Measurements from ENCODE around the gene ADAM23. TPM values are rescaled to one million over a fixed set of nuclear protein-coding genes. Genes with fewer than 3 reads are reported as not detected.

The ADAM23 gene
- polyA plus RNA-seq, 1 donor (not counting 4 experiments of a cell fraction or from before 2014, with no cell fraction given), result 1.3 TPM

DNA sequence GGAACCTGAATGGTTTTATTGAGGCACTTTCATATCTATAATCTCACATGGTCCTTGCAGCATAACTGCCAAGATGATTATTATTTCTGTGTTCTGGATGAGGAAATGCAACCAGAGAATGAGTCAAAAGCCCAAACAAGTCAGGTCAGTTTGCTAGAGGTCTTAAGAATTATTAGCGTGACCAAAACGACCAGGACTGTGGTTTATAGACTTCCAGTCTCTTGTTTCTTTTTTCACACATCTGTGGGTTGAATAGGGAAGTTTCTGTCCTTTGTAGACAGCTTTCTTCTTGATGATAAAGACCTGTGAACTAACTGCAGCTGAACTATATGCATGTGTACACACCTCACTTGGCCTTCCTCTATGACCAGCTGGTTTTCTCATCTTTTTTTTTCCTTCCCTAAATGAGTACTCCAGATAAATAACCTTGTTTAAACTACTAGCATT is 13.9 kb downstream of the ADAM23 start:
- H3K27ac ChIP-seq (ENCODE audit: control insufficient read depth, insufficient read depth, low read length), result no peak overlapping the region
- no peaks in the 10 kb centered on the region for H3K9me1 ChIP-seq (ENCODE audit: control insufficient read depth, extremely low read depth, insufficient read depth, low read length)
- H3K9ac ChIP-seq (ENCODE audit: control insufficient read depth, extremely low read depth, insufficient read depth, low read length), result no peak overlapping the region
- H3K4me3 ChIP-seq (ENCODE audit: control insufficient read depth in 2 of 3, extremely low read depth in 1 of 3, insufficient read depth in 2 of 3, low read depth in 1 of 3, low read length in 3 of 3), result no peak overlapping the region
- DNase-seq (ENCODE audit: low read depth, low spot score) (no peak), FAIRE-seq (no peak)
- no peaks in the 10 kb centered on the region for H3K79me2 ChIP-seq (ENCODE audit: control insufficient read depth, insufficient read depth, low read length)
- no peaks in the 10 kb centered on the region for H3K36me3 ChIP-seq (ENCODE audit: control insufficient read depth in 2 of 2, extremely low read depth in 1 of 2, insufficient read depth in 2 of 2, low read length in 2 of 2)
- H2AFZ ChIP-seq (ENCODE audit: control insufficient read depth, low read length), result no peak overlapping the region
- no peaks in the 10 kb centered on the region for H3K9me3 ChIP-seq (ENCODE audit: control insufficient read depth, low read depth, low read length)
- no peak overlapping the region for H3K4me2 ChIP-seq (ENCODE audit: control insufficient read depth, extremely low read depth, insufficient read depth, low read depth, low read length)
- dilution Hi-C loops (cut with MboI; ENCODE audit: extremely low pct_ligation_motif_present, low sequenced_read_pairs), result no loop called here
- no peaks in the 10 kb centered on the region for H3K4me1 ChIP-seq (ENCODE audit: control insufficient read depth, extremely low read depth, insufficient read depth, low read length)
- TF ChIP-seq EZH2 (IDR thresholded peaks at IDR 0.05; ENCODE audit: low read length), result no peak
- TF ChIP-seq, protein P1, sequence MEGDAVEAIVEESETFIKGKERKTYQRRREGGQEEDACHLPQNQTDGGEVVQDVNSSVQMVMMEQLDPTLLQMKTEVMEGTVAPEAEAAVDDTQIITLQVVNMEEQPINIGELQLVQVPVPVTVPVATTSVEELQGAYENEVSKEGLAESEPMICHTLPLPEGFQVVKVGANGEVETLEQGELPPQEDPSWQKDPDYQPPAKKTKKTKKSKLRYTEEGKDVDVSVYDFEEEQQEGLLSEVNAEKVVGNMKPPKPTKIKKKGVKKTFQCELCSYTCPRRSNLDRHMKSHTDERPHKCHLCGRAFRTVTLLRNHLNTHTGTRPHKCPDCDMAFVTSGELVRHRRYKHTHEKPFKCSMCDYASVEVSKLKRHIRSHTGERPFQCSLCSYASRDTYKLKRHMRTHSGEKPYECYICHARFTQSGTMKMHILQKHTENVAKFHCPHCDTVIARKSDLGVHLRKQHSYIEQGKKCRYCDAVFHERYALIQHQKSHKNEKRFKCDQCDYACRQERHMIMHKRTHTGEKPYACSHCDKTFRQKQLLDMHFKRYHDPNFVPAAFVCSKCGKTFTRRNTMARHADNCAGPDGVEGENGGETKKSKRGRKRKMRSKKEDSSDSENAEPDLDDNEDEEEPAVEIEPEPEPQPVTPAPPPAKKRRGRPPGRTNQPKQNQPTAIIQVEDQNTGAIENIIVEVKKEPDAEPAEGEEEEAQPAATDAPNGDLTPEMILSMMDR (optimal IDR thresholded peaks at IDR 0.05 in 1 of 3, IDR thresholded peaks at IDR 0.05 in 1 of 3, conservative IDR thresholded peaks at IDR 0.05 in 1 of 3; ENCODE audit: extremely low read depth in 1 of 3, insufficient read depth in 2 of 3, low read length in 3 of 3), result no peak
- H4K20me1 ChIP-seq (ENCODE audit: control insufficient read depth, extremely low read depth, insufficient read depth, low read length), result no peaks in the 10 kb centered on the region
- H3K27me3 ChIP-seq (ENCODE audit: control insufficient read depth, extremely low read depth, insufficient read depth, low read length), result no peaks in the 10 kb centered on the region

DNA sequence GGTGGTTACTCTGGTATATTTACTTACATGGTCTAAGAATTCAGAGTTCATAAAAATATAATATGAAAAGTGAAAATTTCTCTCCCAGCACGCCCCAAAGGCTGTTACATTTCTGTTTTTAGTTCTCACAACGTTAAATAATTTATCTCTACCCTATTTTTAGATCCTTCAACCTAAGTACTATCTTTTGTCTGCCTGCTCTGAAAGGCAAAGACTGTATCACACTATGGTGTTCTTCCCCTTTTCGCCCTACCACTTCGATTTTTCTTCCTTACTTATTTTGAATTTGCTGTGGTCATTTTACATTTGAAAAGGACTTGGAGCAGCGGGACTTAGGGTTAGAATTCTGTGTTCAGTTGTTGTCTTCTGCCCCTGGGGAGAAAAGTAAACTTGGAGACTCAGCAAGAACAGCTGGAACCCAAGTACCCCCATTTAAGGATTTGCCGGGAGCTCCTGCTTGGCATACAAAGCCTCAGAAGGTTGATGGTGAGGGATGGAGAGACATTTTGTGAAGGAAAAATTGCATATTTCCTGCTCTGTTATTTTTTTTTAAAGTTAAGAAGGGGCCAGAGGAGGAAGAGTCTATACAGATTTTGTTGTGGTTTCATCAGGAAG is 19.0 kb downstream of the ADAM23 start:
- H3K27ac ChIP-seq (ENCODE audit: control insufficient read depth, insufficient read depth, low read length), result no peak overlapping the region
- no peak for FAIRE-seq

More for the DNA sequence above, 19.0 kb downstream of the ADAM23 start:
- no peak for TF ChIP-seq EZH2 (IDR thresholded peaks at IDR 0.05; ENCODE audit: low read length)
- TF ChIP-seq, protein P1 (optimal IDR thresholded peaks at IDR 0.05 in 1 of 3, IDR thresholded peaks at IDR 0.05 in 1 of 3, conservative IDR thresholded peaks at IDR 0.05 in 1 of 3; ENCODE audit: extremely low read depth in 1 of 3, insufficient read depth in 2 of 3, low read length in 3 of 3), result no peak
- Histone ChIP-seq H2AFZ (ENCODE audit: control insufficient read depth, low read length) (no peak overlapping the region), H3K9ac (ENCODE audit: control insufficient read depth, extremely low read depth, insufficient read depth, low read length) (no peak overlapping the region), H4K20me1 (ENCODE audit: control insufficient read depth, extremely low read depth, insufficient read depth, low read length) (no peaks in the 10 kb centered on the region), H3K9me3 (ENCODE audit: control insufficient read depth, low read depth, low read length) (no peaks in the 10 kb centered on the region), H3K9me1 (ENCODE audit: control insufficient read depth, extremely low read depth, insufficient read depth, low read length) (no peaks in the 10 kb centered on the region), H3K4me3 (ENCODE audit: control insufficient read depth in 2 of 3, extremely low read depth in 1 of 3, insufficient read depth in 2 of 3, low read depth in 1 of 3, low read length in 3 of 3) (no peak overlapping the region), H3K4me2 (ENCODE audit: control insufficient read depth, extremely low read depth, insufficient read depth, low read depth, low read length) (no peak overlapping the region), H3K36me3 (ENCODE audit: control insufficient read depth in 2 of 2, extremely low read depth in 1 of 2, insufficient read depth in 2 of 2, low read length in 2 of 2) (no peaks in the 10 kb centered on the region), H3K27me3 (ENCODE audit: control insufficient read depth, extremely low read depth, insufficient read depth, low read length) (no peaks in the 10 kb centered on the region), H3K79me2 (ENCODE audit: control insufficient read depth, insufficient read depth, low read length) (no peaks in the 10 kb centered on the region), H3K4me1 (ENCODE audit: control insufficient read depth, extremely low read depth, insufficient read depth, low read length) (no peaks in the 10 kb centered on the region)
- DNase-seq (ENCODE audit: low read depth, low spot score), result no peak
- dilution Hi-C loops (cut with MboI; ENCODE audit: extremely low pct_ligation_motif_present, low sequenced_read_pairs), result no loop called here

All from keratinocyte (primary cell).